CD1c-positive myeloid dendritic cell (primary cell): ENCODE measurements around the gene VPS37C.
"Not testable (repeated sequence)": the region's sequence is repeated elsewhere in the genome, so short reads cannot be mapped to it uniquely, and the experiment has no call there.

Source experiments
- DNase-seq: peaks from one replicate; pipeline ENCODE4 v3.0.0-alpha.2; 2016; ENCODE audit errors: extremely low spot score

The VPS37C gene

DNA sequence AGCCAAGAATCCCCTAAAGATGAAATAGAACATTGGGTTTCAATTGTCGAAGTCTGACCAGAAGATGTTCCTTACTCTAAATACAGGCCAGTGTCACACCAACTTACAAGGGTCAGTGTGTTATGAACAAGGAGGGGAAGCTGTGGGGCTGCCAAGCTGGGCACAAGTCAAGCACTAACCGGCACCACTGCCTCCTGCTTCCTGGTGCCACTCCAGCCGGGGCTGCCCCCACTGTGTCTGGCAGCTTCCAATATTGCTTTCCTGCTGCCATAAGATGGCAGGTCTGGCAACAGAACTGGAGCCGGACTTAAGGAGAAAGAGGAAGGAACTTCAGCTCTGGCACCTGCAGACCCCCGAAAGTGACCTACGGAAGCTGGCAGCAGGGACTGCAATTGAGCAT lies 13.7 kb upstream of the VPS37C start:
- DNase-seq = no peak

DNA sequence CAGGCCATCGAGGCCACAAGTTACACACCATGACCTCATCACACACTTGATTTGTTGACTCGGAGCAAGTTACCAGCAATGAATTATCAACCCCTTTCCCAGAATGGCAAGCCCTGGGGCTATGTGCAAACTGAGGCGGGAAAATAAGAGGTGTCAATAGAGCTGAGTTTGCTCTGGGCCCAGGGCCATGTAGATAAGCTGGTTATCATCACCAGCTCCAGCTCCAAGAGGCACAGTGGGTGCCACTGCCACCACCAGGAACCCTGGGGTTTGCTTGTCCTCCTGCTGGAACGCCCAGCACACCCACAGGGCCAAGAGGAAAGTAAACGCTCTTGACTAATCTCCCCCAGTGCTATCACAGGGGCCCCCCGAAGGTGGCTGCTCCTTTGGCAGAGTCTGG lies 13.0 kb upstream of the VPS37C start:
- no peak for DNase-seq

GRCh38 chr11:61173456-61173855 lies 12.2 kb upstream of the VPS37C start:
- no peak for DNase-seq

DNA sequence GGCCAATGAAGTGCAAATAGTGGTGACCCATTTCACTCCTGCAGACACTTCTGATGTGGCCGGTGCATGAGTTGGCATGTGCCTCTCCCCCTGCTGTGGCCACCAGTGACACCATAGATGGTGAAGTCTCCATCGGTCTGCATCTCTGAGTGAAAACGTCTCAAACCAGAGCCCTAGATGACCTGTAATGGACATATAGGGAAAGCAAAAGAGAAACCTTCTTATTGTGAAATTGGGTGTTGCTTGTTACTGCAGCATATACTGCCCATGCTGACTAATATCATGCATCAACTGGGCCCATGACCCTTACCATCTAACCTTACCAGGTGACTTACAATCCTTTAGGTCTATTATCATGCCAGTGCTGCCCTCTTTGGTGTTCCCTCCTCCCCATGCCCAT lies 11.7 kb upstream of the VPS37C start:
- DNase-seq = no peak

DNA sequence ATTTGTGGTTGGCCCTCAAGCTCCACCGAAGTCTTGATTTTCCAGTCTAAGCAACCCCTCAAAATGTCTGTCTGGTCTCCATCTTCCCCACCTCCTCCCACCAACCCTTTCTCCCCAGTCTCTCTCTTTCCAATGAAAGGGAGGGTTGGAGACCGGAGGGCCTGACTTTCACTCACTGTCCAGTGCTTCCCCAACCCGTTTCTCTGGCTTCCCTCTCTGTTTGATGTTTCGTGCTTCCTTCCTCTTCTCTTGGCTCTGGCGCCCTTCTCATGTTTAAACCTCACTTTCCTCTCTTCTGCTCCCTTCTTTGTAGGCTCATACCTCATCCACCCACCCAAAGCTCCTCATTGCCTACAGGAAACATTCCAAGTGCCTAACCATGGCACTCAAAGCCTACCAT lies 11.1 kb upstream of the VPS37C start:
- peak; percentile 21 for DNase-seq

DNA sequence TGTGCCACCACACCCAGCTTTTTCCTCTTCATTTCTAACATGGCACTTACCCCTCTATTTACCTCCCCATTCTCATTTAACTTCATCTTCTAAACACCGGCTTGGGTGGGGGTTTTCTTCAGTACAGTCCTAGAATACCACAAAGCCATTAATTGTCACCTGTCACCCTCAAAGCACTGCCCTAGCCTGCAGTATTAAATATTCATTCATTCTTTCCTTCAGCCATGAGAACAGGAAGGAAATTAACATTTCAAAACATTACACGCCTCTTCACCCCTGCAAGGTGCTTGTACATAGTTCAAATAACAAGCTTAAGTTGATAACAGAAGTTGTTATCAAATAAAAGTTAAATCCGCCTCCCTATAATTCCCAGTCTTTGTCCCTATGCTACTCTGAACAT lies 10.7 kb upstream of the VPS37C start:
- no peak for DNase-seq

DNA sequence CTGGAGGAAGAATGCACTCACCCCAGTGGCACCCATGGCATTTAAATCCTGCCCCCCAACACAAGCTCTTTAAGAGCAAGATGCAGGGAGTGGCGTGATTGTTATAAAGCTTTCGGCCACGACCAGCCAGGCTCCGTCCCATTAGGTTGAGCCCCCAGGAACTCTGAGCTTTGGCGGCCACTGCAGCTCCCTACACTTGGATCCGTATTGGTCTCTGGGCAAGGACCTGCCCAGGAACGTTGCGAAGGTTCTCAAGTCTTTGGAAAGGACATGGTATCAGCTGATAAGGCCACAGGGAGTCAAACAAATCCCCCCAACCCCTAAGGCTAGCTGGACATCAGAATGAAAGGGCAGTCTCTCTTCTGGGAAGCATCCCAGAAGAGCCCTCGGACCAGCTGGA lies 9.3 kb upstream of the VPS37C start:
- no peak for DNase-seq

- peak; percentile 81 for DNase-seq
These were observed 7.6 kb upstream of the VPS37C start for GRCh38 chr11:61168800-61169199.

DNA sequence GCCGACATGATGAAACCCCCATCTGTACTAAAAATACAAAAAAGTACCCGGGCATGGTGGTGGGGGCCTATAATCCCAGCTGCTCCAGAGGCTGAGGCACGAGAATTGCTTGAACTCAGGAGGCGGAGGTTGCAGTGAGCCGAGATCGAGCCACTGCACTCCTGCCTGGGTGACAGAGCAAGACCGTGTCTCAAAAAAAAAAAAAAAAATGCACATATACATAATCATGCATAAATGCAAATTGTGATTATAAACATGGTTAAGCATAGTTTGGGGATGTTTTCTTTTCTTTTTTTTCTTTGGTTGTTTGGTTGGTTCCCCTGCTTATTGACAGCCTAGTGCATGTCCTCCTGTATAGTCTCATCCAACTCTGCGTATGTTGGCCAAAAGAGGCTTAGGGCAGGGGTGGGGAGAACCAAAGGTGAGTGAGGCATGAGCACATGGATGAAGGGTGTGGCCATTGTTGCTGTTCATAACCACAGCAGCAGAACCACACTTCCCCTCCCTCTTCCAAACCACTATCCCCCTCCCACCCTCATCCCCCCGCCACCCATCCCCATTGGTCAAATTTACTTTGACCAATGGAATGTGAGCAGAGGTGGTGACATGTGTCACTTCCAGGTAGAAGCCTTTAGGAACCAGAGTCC lies 6.9 kb upstream of the VPS37C start:
- no peak for DNase-seq

GRCh38 chr11:61166331-61166730 lies 5.1 kb upstream of the VPS37C start:
- DNase-seq = not testable (repeated sequence)

DNA sequence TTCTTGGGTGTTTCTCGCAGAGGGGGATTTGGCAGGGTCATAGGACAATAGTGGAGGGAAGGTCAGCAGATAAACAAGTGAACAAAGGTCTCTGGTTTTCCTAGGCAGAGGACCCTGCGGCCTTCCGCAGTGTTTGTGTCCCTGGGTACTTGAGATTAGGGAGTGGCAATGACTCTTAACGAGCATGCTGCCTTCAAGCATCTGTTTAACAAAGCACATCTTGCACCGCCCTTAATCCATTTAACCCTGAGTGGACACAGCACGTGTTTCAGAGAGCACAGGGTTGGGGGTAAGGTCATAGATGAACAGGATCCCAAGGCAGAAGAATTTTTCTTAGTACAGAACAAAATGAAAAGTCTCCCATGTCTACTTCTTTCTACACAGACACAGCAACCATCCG lies 4.6 kb upstream of the VPS37C start:
- not testable (repeated sequence) for DNase-seq

- DNase-seq = peak; percentile 56
These were observed 3.6 kb upstream of the VPS37C start for GRCh38 chr11:61164606-61165424.

- DNase-seq = peak; percentile 95
These were observed 2.7 kb upstream of the VPS37C start for GRCh38 chr11:61163714-61164605.

DNA sequence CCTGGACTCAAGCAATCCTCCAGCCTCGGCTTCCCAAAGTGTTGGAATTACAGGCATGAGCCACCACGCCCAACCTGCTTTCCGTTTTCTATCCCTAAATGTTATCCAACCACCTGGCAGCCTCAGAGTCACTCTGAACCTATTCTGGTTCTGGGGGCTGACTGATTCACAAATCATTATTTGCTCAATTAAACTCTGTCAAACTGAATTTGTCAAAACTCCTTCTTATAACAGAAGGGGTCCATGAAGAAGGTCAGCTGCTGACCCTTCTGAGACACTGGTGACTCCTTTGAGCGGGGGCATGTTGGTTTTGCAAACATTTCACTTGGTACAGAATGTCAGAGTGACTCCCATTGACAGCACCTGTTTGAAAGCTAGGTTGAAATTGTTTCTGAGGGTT lies 1.8 kb upstream of the VPS37C start:
- no peak for DNase-seq

- DNase-seq = peak; percentile 89
These were observed 1.1 kb upstream of the VPS37C start for GRCh38 chr11:61162092-61162941.

DNA sequence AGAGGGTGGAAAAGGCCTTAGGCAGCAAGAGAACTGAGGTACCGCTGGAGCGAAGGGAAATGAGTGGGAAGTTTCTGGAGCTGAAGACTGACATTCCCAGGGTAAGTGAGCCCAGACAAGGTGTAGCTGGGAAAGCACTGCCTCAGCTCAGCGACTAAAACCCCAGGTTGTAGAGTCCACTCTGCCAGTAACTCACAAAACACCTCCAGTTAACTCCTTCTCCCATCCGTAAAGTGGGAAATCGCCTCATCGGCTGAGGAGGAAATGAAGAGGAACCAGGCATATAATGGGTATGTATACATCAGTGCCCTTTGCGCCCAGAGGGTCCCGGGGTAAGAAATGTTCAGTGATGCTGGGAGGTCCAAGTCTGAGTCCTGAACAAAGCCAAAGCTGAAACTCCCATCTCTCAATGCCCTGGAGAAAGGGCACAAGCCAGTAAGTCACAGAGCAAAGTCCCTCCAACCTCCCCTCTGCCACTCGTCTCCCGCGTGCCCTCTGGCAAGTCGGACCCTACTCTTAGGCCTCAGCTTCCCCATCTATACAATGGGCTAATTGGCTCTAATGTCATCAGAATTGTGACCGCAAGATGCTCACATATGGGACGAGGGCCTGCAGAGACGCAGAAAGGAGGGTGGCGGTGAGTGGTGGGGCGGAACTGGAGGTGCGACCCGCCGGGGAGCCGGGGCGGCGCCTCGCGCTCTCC lies 588 bp downstream of the VPS37C start:
- peak; percentile 35 for DNase-seq

GRCh38 chr11:61158691-61159381 lies 2.4 kb downstream of the VPS37C start:
- DNase-seq = peak; percentile 55

DNA sequence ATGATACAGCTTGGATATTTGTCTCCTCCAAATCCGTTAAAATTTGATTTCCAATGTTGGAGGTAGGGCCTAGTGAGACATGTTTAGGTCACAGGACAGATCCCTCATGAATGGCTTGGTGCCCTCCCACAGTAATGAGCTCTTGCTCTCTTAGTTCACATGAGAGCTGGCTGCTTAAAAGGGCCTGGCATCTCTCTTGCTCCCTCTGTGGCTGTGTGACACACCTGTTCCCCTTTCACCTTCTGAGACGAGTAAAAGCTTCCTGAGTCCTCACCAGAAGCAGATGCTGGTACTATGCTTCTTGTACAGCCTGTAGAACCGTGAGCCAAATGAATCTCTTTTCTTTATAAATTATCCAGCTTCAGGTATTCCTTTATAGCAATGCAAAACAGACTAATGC lies 3.5 kb downstream of the VPS37C start:
- DNase-seq = no peak

- DNase-seq = no peak
These were observed 5.5 kb downstream of the VPS37C start for GRCh38 chr11:61155741-61156140.

DNA sequence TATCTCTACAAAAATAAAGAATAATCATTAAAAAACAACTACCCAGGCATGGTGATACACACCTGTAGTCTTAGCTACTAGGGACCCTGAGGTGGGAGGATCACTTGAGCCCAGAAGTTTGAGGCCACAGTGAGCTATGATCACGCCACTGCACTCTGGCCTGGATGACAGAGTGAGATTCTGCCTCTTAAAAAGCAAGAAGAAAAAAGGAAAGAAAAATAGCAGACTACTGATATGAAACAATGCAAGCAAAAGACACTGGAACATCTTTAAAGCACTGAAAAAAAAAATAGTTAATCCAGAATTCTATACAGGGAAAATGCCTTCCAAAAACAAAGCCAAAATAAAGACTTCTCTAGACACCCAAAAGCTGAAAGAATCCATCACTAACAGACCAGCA lies 5.9 kb downstream of the VPS37C start:
- no peak for DNase-seq
